Activated CD4-positive, alpha-beta memory T cell treated with anti-CD3 and anti-CD28 coated beads for 36 hours (primary cell): ENCODE data around the gene VWA8. TPM values are rescaled to one million over a fixed set of nuclear protein-coding genes. Genes with fewer than 3 reads are reported as not detected.

Experiments
- CTCF ChIA-PET: fragments of 350-600 bp; sonication (Branson Sonifier 250); formaldehyde crosslinking; loops from one replicate; lab custom pipeline; 2021; ENCODE audit warnings: antibody characterized with exemption, inconsistent platforms; lab: Charles Lee
- POLR2A ChIA-PET: fragments of 350-600 bp; sonication (Branson Sonifier 250); formaldehyde crosslinking; loops from one replicate; lab custom pipeline; 2021; ENCODE audit warnings: antibody characterized with exemption; lab: Charles Lee
- DNase-seq: peaks from one replicate; pipeline ENCODE4 v3.0.0-alpha.2; 2020
- H3K27ac Mint-ChIP-seq: one replicate; pipeline ENCODE4 v1.8.0; 2021; ENCODE audit warnings: mixed read lengths
- H3K27me3 Mint-ChIP-seq: one replicate; pipeline ENCODE4 v1.8.0; 2021; ENCODE audit warnings: mixed read lengths
- H3K36me3 Mint-ChIP-seq: one replicate; pipeline ENCODE4 v1.8.0; 2021; ENCODE audit warnings: mixed read lengths
- H3K4me1 Mint-ChIP-seq: one replicate; pipeline ENCODE4 v1.8.0; 2021; ENCODE audit warnings: low read depth, mixed read lengths
- H3K4me3 Mint-ChIP-seq: one replicate; pipeline ENCODE4 v1.8.0; 2021; ENCODE audit warnings: mild to moderate bottlenecking, mixed read lengths
- H3K9me3 Mint-ChIP-seq: one replicate; pipeline ENCODE4 v1.8.0; 2021; ENCODE audit warnings: mixed read lengths
- intact Hi-C: fragments of 100-400 bp; cut with micrococcal nuclease; formaldehyde crosslinking; loops from one replicate; pipeline ENCODE4 v1.15.1; 2023
- total RNA-seq, 2 experiments: library from RNA; stranded (reverse); gene quantifications; one replicate each; pipeline ENCODE4 v1.2.3, GENCODE V29; 2021

VWA8 gene
- total RNA-seq, 2 experiments from 2014 or later: 16.8 to 17.1 TPM

DNA sequence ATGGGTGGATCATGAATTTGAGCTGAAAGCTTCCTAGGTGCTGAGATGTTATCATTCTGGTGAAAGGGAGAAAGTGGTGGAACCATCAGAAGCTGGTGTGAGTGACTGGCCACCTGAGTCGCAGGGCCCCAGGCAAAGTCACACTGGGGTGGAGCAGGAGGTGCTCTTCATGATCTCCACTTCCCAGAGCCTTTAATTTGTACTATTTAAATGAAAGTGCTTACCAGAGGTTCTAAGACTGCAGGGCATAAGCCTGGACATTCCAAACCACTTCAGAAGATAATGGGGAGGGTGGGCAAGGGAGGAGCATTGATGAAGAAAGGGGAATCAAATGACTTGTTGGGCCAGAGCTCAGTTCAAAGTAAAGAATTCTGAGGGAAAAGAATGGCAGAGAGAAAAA lies 347.4 kb downstream of the VWA8 start:
- ChIA-PET POLR2A (no interaction called here), CTCF (no interaction called here)
- no peaks in the 10 kb centered on the region for H3K4me1 Mint-ChIP-seq
- peaks cover 25% of the 10 kb centered on the region for H3K36me3 Mint-ChIP-seq
- no peak overlapping the region for H3K4me3 Mint-ChIP-seq
- H3K27me3 Mint-ChIP-seq: no peaks in the 10 kb centered on the region
- intact Hi-C loops: no loop called here
- DNase-seq: no peak
- peaks cover 4% of the 10 kb centered on the region for H3K9me3 Mint-ChIP-seq
- H3K27ac Mint-ChIP-seq: no peak overlapping the region

DNA sequence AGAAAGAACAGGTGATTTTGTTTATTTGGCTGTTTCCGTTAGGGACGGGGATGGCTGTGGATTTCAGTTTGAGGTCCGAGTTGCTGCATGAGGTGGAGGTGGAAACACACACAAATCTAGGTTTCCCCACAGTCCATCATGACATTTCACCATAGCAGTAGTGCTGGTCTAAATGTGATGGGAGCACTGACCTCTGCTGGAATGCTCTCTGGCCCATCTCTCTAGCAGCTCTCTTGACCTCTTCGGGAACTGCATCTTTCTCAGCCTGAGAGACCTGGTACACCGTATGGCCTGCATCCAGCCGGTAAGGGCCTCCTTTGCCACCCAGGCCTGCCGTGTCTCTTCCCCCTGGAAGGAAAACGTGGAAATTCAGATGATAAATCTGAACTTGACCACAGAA lies 349.5 kb downstream of the VWA8 start:
- no peaks in the 10 kb centered on the region for H3K9me3 Mint-ChIP-seq
- no peaks in the 10 kb centered on the region for H3K27me3 Mint-ChIP-seq
- POLR2A ChIA-PET: no interaction called here
- peaks cover 31% of the 10 kb centered on the region for H3K36me3 Mint-ChIP-seq
- CTCF ChIA-PET: no interaction called here
- no peak for DNase-seq
- no peaks in the 10 kb centered on the region for H3K4me1 Mint-ChIP-seq
- intact Hi-C loops: no loop called here
- no peak overlapping the region for H3K27ac Mint-ChIP-seq
- H3K4me3 Mint-ChIP-seq: no peak overlapping the region

- H3K9me3 Mint-ChIP-seq: no peaks in the 10 kb centered on the region
- ChIA-PET POLR2A (no interaction called here), CTCF (no interaction called here)
- H3K4me1 Mint-ChIP-seq: no peaks in the 10 kb centered on the region
- intact Hi-C loops: no loop called here
- peaks cover 35% of the 10 kb centered on the region for H3K36me3 Mint-ChIP-seq
- H3K4me3 Mint-ChIP-seq: no peak overlapping the region
- H3K27ac Mint-ChIP-seq: no peak overlapping the region
- DNase-seq: no peak
- no peaks in the 10 kb centered on the region for H3K27me3 Mint-ChIP-seq
Observed at GRCh38 chr13:41610404-41610803, 350.5 kb downstream of the VWA8 start.

DNA sequence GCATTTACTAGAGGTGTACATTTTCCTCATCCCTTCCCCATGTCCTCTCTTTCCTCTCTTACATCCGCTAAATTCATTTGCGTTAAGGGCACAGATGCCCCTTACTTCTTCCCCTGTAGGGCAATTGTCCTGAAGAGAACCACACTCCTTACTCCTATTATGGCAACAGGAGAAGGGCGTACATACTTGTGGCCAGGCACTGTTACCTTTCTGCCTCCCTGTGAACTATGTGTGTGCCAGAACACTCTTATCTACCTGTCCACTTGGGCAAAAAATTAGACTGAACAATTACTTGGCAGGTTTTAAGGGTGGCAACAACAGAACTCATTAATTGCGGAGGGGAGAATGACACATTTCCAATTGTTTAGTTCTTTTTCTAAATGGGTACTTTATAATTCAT lies 351.1 kb downstream of the VWA8 start:
- ChIA-PET POLR2A (no interaction called here), CTCF (no interaction called here)
- Mint-ChIP-seq H3K4me1 (no peaks in the 10 kb centered on the region), H3K36me3 (peaks cover 40% of the 10 kb centered on the region), H3K9me3 (no peaks in the 10 kb centered on the region), H3K27ac (no peak overlapping the region), H3K27me3 (no peaks in the 10 kb centered on the region), H3K4me3 (no peak overlapping the region)
- DNase-seq: no peak
- intact Hi-C loops: no loop called here

DNA sequence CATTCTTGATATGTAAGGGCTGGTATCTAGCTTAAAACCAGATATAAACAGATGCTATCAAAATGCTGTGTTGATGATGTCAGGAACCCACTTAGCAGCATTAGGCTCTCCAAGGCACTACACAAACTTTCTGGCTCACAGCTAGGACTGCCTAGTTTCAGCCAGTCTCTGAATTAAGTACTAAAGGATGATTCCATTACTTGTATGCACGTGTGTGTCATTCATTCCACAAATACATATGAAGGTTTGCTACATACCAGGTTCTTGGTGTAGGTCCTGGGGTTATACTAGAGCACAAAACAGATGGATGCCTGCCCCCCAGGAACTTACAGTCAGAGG lies 352.1 kb downstream of the VWA8 start:
- CTCF ChIA-PET: no interaction called here
- POLR2A ChIA-PET: no interaction called here
- intact Hi-C loops: no loop called here
- Mint-ChIP-seq H3K27me3 (no peaks in the 10 kb centered on the region), H3K4me1 (no peaks in the 10 kb centered on the region), H3K4me3 (no peak overlapping the region), H3K27ac (no peak overlapping the region), H3K36me3 (peaks cover 39% of the 10 kb centered on the region), H3K9me3 (no peaks in the 10 kb centered on the region)
- DNase-seq: no peak

DNA sequence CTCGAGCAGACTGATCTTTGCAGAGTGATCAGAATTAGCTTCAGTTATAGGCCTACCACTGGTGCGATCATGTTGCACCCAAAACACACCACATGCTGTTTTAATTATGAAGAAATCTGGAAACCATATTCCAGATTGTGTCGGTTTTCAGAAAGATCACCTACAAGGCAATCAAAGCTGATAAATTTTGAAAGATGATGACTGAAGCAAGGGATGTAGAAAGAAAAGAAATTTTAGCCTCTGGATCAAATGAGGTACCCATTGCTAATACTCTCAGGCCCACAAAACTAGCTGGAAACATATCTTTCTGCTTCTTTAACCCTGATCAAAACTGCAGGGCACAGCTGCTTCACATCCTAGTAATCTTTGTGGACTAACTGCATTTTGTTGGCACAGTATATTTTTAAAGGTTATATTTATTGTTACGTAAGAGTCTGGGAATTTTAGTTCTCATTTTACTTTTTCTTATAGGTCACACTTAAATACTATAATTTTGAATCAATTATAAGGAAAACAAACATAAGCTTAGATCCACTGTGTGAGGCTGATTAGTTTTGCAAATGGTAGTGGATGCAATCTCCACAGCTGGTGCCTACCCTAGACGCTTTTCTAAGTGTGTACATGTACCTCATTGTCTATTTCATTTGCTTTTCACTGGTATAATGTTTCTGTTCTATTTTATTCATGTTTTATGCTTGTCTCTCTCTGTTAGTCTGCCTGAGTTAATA lies 352.6 kb downstream of the VWA8 start:
- POLR2A ChIA-PET: no interaction called here
- Mint-ChIP-seq H3K36me3 (peaks cover 40% of the 10 kb centered on the region), H3K4me3 (no peak overlapping the region), H3K4me1 (no peaks in the 10 kb centered on the region), H3K27me3 (no peaks in the 10 kb centered on the region), H3K27ac (no peak overlapping the region), H3K9me3 (no peaks in the 10 kb centered on the region)
- CTCF ChIA-PET: no interaction called here
- intact Hi-C loops: no loop called here
- DNase-seq: no peak

DNA sequence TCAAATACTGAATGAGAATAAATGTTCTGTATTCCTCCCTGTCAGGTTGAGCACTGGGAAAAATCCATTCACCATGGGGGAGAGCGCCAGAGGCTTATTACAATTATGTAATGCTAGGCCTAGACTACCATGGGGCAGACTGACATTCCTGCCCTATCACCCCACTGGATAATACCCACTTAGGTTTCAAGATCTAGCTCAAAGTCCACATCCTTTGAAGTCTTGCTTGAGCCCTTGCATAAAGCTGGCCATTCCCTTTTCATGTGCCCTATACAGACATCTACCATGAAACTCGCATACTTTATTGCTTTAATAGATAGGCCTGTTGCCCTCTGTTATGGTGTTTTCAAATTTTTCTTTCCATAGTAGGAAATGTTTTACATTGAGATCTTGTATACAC lies 354.3 kb downstream of the VWA8 start:
- ChIA-PET POLR2A (no interaction called here), CTCF (no interaction called here)
- intact Hi-C loops: no loop called here
- H3K9me3 Mint-ChIP-seq: no peaks in the 10 kb centered on the region
- no peak overlapping the region for H3K27ac Mint-ChIP-seq
- DNase-seq: no peak
- H3K4me1 Mint-ChIP-seq: no peaks in the 10 kb centered on the region
- H3K27me3 Mint-ChIP-seq: no peaks in the 10 kb centered on the region
- H3K36me3 Mint-ChIP-seq: peaks cover 41% of the 10 kb centered on the region
- H3K4me3 Mint-ChIP-seq: no peak overlapping the region

GRCh38 chr13:41605319-41606285 lies 355.3 kb downstream of the VWA8 start:
- no peak for DNase-seq
- Mint-ChIP-seq H3K27ac (no peak overlapping the region), H3K27me3 (no peaks in the 10 kb centered on the region), H3K4me1 (no peaks in the 10 kb centered on the region), H3K9me3 (no peaks in the 10 kb centered on the region), H3K4me3 (no peak overlapping the region), H3K36me3 (peaks cover 39% of the 10 kb centered on the region)
- CTCF ChIA-PET: interaction anchor here (1.8 kb wide), 1 partner anchor 146 kb away, joined by 8 read pairs; no protein-coding TSS in a partner anchor
- POLR2A ChIA-PET: no interaction called here
- intact Hi-C loops: no loop called here

GRCh38 chr13:41603917-41604316 lies 357.0 kb downstream of the VWA8 start:
- POLR2A ChIA-PET: no interaction called here
- DNase-seq: no peak
- intact Hi-C loops: no loop called here

DNA sequence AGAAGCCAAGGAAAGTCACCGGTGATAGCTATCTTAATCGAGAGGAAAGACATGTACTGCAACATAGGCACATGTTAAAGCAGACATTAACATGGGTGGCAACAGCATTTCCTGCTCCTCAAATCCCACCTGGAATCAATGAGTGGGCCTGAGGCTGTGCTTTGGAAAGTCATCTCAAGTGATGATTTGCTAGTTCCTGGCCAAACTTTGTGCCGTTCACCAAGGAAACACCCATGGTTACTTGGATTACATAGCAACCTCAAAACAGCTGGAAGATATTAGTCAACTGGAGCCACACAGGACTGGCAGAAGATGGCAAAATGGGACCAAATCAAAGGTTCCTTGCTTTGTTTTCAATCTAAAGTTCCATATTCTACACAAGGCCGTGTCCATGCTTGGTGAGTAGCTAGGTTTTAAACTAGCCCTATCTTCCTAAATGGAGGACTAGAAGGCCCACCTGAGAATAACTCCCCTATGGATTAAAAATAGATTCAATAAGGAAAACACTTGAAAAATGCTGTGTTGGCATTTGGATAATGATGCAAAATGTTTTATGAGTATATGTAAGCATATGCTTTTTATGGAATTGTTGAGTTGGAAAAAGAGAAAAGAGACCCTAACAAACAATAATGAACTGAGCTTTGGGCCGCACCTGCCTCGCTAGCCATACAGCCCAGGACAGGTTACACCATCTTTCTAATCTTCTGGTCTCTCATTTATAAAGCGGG lies 359.0 kb downstream of the VWA8 start:
- no peak for DNase-seq
- Mint-ChIP-seq H3K36me3 (peaks cover 27% of the 10 kb centered on the region), H3K4me1 (peaks cover 2% of the 10 kb centered on the region), H3K9me3 (no peaks in the 10 kb centered on the region), H3K4me3 (no peak overlapping the region), H3K27ac (no peak overlapping the region), H3K27me3 (no peaks in the 10 kb centered on the region)
- CTCF ChIA-PET: no interaction called here
- intact Hi-C loops: no loop called here
- POLR2A ChIA-PET: no interaction called here

More at GRCh38 chr13:41603917-41604316, 357.0 kb downstream of the VWA8 start:
- Mint-ChIP-seq H3K27ac (no peak overlapping the region), H3K4me3 (no peak overlapping the region), H3K4me1 (no peaks in the 10 kb centered on the region), H3K27me3 (no peaks in the 10 kb centered on the region), H3K9me3 (no peaks in the 10 kb centered on the region), H3K36me3 (peaks cover 35% of the 10 kb centered on the region)
- CTCF ChIA-PET: interaction anchor here (1.8 kb wide), 1 partner anchor 145 kb away, joined by 8 read pairs; no protein-coding TSS in a partner anchor

DNA sequence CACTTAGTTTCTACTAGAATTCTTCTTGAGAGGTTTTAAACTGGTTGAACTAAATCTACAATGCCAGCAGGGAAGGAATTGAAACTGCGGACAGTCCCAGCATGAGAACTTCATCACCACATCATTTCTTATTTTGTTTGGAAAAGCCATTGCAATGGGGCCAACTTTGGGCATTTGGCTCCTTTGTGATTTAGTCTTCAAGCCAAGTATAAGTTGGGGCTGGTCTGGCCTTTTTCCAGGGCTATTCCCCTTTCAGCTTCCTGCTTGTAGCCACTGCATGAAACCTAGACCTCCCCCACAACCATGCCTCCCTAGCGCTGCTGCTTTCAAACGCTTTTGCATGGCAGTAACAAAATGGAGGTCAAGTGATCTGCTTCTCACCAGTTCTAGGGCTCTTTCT lies 361.3 kb downstream of the VWA8 start:
- Mint-ChIP-seq H3K27ac (no peak overlapping the region), H3K36me3 (peaks cover 16% of the 10 kb centered on the region), H3K4me1 (peaks cover 7% of the 10 kb centered on the region), H3K4me3 (no peak overlapping the region), H3K9me3 (no peaks in the 10 kb centered on the region), H3K27me3 (no peaks in the 10 kb centered on the region)
- DNase-seq: no peak
- POLR2A ChIA-PET: no interaction called here
- intact Hi-C loops: no loop called here
- CTCF ChIA-PET: no interaction called here

DNA sequence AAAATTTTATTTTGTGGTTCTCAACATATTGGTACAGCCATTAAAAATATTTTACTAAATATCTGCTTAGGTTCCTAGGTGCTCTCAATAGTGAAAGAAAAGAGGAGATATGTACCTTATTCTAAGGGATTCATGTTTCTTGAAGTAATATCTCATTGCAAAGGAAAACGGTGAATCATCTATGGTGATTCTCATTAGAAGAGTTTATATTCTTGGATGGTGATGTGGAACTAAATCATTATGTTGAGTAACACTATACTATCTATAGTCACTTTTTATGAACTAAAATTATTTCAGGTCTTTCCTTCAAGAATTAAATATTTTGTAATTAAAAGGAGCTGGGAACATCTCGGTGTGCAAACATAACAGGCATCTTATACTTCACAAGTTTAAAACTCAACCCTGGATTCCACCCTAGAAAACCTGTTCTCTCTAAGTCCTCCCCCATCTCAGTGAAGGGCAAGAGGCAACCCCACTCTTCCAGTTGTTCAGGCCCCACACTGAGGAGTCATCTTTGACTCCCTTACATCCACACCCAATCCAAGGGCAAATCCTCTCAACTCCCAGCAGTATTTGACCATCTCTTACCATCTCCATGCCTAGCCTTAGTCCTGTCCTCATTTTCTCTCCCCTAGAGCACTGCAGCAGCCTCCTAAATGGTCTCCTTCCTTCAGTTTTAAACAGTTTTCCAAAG lies 363.4 kb downstream of the VWA8 start:
- H3K4me1 Mint-ChIP-seq: peaks cover 7% of the 10 kb centered on the region
- H3K4me3 Mint-ChIP-seq: no peak overlapping the region
- ChIA-PET CTCF (no interaction called here), POLR2A (no interaction called here)
- peaks cover 15% of the 10 kb centered on the region for H3K36me3 Mint-ChIP-seq
- intact Hi-C loops: no loop called here
- DNase-seq: no peak
- no peaks in the 10 kb centered on the region for H3K27me3 Mint-ChIP-seq
- H3K9me3 Mint-ChIP-seq: no peaks in the 10 kb centered on the region
- H3K27ac Mint-ChIP-seq: no peak overlapping the region
